COLO668 (cell line): ENCODE data around the gene OMA1.
A peak's percentile ranks its signal among the peaks of the same experiment; 100 is the strongest.
"Not testable (repeated sequence)": the region's sequence is repeated elsewhere in the genome, so short reads cannot be mapped to it uniquely, and the experiment has no call there.

Experiments
- DNase-seq: peaks from one replicate; lab custom pipeline; 2025; ENCODE audit not compliant: unreplicated experiment; lab: John Stamatoyannopoulos, UW

Gene OMA1

DNA sequence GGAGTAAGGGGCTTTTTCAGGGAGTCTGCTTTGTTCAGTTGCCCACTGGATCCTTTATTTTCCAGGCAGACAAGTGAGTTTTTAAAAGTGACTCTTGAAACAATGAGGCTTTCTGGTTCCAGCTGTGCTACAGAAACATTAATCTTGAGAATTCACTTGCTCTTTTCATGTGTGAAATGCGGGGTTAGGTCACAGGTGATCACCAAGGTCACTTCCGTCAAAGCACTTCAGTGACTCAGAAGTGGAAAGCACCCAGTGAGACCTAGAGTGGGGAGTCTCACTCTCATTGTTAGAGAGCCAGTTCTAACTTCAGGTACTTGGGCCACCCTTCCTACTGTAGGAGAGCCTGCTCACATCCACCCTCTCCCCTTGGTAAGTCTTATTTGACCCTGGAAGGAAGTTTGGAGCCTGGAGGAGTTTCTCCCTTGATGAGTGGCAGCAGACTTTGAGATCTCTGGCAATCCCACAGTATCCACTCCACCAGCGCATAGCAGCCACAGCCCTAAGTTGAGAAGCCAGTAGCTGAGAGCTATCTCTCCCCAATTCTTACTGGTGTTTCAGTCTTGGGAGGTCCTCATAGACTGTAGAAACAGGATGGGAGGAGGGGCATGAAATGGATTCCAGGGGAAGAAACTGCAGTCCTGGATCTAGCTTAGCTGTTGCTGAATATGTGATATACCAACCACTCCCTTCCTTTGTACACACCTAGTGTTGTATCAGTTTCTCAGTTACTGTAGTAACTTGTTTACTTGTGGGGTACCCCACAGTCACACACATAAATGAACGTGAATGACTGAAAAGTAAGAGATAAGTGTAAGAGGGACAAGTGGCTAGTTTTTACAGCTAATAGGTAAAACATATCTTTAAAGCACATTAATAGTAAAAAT, 27.4 kb upstream of the OMA1 start:
- no peak for DNase-seq

DNA sequence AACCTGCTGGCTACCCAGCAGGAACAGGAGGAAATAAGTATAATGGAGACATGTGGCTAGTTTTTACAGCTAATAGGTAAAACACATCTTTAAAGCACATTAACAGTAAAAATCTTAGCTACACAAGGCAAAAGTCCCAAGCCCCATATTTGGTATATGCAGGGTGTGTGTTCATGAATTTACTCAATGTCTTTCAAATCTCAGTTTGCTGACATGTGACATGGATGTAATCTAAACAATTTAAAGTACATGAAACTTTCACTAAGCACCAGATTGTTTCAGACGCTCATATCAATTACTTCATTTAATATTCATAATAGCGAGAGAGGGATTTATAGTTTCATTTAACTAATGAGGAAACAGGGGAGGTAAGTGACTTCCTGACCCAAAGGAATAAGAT, 26.6 kb upstream of the OMA1 start:
- DNase-seq, result no peak

DNA sequence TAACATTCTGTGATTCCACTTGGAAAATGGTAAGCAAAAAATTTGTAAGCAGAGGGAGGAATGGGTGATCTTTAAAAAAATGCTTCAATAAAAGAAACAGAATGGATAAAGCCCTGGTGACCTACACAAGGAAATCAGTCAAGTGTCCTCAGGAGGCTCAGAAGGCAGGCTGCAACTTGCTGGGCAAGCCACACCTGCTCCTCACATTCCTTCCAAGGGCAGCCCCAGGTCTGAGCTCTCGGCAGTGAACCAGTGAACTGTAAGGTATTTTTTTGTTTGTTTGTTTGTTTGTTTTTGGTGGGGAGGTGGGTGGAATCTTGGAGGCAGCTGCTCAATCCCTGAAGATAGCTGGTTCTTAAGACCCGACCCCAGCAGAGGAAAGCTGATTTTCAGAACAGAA, 26.2 kb upstream of the OMA1 start:
- no peak for DNase-seq

DNA sequence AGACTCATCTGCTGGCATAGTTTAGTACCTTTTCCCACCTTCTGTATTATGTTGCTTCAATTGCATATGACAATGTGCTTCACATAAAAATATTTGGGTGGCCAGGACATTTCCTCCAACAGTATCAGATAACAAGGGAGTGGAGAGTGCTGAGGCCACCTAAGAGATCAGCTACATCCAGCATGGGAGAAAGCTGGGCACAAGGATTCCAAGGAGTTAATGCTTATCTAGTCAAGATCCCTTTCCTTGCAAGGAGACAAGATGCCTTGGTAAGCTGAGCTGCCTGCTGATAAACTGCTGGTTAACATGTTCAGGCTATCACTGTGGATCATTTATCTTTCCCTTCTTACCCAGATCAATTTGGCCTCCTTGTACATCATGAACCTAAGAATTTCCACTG, 25.1 kb upstream of the OMA1 start:
- no peak for DNase-seq

DNA sequence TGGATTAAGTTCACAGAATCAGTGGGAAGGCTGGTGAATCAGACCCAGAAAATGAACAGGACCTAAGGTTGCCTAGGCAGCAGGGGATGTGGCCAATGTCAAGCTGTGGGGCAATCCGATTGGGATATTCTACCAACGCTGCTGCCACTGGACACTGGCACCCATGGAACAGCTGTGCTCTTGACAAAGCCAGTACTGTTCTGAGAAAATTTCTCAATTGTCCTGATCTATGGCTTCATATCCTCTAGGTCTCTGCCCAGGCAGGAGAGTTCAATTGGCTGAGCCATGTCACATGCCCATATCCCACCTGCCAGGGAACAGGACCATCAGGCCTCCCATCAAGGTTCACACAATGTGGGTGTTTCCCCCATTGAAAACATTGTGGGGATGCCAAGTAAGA, 24.3 kb upstream of the OMA1 start:
- no peak for DNase-seq

DNA sequence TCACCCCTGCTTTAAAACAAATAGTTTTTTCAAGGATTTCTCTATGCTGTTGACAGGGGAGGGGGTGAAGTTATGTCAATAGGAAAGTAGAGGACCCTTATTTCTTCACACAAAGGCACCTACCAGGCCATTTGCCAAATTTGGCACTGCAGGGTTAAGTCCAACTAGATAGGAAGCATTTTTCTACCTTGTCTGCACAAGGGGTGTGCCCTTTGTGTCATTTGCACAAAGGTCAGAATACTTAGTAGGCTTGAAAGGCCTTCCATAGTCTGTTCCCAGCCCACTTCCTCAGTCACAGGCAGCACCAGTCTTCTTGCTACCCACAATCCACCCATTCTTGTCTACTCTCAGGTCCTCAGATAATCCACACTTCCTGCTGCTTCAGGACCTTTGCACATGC, 23.6 kb upstream of the OMA1 start:
- DNase-seq, result no peak

DNA sequence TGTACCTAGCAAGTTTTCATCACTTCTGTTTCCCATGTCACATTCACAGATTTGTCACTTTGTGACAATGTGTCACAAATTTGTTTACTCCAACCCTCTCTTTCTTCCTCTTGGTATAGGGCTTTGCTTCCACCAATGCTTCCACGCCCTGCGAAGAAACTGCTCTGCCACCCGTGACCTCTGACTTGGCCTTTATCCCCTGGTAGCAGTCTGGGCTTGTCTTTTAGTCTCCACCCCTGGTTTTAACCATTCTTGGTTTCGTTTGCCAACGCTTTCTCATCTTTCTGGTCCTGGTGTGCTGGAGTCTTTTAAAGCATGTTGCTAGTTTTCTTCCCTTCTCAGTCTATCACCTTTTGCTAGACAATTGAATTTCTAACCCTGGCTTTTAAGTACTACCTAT, 22.4 kb upstream of the OMA1 start:
- DNase-seq, result no peak

DNA sequence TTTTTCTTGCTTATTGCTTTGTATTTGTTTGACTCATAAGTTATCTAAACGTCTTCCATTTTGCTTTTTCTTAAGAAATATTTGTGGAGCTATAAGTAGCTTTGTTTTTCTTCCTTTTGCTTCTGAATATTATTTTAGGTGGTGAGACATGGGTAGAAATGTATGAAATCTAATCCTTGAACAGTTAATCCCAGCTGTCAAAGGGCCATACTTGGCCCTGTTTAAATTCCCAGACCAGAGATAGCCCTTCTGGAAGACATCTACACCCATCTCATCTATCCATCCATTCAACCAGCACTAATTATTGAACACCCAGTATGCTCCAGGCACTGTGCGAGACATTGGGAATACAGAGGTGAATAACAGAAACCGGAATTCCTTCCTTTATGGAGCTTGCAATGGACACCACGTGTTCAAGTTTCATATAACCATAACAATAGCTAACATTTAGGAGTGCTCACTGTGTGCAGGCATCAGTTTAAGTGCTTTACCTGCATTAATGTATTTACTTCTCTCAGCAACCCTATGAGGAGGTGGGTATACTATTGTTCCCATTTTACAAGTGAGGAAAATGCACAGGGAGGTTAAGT, 21.8 kb upstream of the OMA1 start:
- DNase-seq, result no peak

DNA sequence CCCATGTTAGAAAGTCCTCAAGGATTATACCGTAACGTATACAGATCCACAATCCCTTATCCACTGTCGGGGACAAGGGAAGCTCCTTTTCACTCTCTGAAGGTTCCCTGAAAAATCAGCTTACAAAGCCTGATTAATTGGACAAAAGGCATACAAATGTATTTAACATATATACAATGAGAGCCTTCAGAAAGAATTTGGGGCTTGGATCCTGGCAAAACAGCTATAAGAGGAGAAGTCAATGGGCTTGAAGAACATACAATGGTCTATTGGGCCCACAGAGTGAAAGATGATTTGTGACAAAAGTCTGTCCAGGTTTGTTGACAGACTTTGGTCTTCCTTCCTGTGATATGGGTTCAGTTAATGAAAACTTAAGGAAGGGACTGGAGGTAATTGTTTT, 19.8 kb upstream of the OMA1 start:
- no peak for DNase-seq

DNA sequence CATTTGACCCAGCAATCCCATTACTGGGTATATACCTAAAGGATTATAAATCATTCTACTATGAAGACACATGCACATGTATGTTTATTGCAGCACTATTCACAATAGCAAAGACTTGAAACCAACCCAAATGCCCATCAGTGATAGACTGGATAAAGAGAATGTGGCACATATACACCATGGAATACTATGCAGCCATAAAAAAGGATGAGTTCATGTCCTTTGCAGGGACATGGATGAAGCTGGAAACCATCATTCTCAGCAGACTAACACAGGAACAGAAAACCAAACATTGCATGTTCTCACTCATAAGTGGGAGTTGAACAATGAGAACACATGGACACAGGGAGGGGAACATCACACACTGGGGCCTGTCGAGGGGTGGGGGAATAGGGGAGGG, 17.2 kb upstream of the OMA1 start:
- DNase-seq, result not testable (repeated sequence)

DNA sequence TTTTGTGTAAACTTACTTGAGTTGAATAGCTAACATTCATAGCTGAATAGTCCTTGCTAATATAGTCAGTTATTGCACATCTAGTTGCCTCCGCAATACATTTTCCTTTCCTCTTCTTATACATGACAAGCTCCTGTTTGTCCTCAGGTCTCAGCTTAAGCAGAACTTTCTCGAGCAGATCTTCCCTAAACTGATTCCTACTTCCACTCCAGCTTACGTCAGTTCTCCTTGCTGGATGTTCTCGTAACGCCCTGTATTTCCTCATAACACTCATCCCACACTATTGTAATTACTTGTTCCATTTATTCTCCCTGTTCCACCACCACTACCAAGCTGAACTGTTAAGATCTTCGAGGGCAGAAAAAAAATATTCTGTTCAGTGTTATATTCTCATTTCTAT, 15.1 kb upstream of the OMA1 start:
- DNase-seq, result no peak

DNA sequence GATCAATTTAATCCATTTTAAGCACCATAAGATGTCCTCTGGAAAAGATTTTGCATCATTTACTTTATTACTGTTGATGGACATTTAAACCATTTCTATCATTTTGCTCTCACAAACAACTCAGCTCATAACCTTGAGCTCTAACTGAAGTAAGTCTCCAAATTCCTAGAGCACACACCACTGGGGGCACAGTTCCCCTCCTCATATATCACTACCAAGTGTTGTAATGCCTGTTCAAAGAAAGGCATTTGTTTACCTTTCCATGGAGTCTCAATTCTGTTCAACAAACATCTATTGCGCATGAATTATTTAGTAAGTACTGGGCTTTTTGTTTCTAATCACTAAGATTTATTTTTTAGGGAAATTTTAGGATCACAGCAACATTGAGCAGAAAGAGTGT, 8.9 kb upstream of the OMA1 start:
- no peak for DNase-seq

DNA sequence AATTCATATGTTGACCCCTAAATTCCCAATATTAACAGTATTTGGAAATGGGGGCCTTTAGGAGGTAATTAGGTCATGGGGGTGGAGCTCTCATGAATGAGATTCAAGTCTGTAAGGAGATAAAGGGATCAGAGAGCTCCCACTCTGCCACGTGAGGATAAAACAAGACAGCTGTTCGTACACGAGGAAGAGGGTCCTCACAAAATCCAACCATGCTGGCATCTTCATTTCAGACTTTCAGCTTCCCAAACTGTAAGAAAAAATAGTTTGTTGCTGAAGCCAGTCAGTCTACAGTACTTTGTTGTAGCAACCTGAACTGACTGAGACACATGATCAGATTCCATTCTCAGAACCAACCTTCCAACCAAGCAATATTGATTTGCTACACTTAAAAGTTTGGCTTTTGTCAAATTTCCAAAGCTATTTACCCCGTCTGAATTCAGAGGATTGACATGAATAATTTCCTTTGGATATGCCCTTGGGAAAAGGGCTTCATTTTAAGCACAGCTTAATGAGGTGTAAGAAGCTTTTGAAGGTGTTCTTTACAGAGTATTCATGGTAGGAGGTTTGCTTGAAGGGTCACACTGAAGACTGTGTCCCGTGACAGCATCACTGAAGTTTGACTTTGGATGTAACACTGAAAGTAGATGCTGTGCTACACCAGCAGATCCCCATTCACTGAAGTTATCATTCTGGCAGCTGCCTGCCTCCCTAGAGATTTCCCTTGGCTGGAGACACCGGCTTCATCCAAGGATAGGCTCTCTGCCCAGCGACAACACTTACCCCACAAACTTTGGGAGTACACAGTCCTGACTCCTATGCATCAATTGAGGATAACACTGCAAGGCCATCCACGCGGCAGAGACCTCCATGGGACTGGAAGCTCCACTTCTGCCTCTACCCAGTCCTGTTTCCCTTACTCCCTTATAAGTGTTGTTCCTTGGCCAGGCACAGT, 4.9 kb upstream of the OMA1 start:
- DNase-seq, result no peak

DNA sequence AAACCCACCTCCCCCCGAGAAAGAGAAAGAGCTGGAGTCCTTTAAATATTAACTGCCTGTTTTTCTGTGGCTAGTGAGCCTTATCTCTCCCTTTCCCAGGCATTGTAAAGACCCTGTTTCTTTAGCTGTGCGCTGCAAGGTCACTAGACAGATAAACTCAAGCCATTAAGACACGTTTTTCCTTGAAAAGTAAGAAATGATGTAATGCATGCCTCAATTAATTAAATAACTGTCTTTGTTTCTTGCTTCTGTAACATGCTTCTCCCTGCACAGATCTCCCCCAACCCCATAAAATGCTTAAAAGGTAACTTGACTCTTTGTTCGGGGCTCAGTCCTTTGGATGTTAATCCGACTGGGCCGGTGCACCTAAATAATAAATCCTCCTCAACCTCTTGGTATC, 2.8 kb upstream of the OMA1 start:
- not testable (repeated sequence) for DNase-seq

DNA sequence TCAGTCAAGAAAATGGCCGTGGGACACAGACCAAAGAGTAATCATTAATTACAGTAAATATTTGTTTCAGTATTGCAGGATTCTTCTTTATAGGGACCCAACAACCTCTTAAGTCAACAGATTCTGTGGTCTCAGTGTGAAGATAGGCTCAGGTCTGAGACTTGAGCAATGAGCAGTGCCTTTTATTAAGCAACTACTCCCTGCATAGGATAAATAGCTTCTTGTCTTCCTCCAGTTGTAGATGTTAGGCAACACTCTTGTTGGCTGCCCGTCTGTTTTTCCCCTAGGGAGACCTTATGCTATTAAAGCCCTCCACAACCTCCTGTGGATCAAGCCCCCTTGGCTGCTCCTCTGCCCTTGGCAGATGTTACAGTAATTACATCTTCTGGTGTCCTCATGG, 1.8 kb upstream of the OMA1 start:
- no peak for DNase-seq

DNA sequence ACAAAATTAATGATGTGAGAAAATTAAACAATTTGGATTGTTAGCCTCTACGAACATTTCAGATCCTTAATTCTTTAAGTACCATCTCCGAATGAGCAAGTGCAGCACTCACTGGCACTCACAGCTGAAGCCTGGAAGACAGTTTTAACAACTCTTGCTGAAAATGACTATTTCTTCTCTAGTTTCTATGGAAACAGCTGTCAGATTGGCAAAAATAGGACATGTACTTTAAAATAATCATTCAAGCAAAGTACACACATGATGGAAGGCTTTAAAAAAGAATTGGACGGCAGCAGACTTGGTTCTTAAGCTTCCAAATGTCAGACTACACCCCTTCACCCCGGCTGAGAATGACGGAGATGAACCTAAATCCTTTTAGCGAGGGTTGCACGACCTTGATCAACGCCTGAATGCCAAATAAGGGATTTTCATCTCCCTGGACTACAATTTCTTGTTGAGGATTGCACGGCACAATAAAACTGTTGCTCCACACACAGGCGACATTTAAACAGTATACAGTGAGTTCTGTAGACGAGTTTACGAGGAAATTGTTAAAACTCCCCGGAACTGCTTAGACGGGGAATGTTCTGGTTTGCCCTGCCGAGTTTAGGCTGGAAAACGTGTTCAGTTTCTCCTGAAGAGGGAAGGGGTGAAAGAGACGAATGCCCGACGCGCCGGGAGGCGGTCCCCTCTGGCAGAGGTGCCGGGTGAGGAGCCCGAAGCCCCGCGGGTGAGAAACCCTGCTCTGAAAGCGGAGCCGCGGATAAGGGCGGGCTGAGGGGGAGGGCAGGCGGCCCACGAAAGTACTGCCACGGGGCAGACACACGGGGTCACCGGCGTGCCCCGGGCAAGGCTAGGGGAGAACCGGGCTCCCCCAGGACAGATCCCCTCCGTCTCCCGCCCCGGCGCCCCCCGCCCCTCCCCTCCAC, 671 bp downstream of the OMA1 start:
- peak; percentile 92 for DNase-seq

DNA sequence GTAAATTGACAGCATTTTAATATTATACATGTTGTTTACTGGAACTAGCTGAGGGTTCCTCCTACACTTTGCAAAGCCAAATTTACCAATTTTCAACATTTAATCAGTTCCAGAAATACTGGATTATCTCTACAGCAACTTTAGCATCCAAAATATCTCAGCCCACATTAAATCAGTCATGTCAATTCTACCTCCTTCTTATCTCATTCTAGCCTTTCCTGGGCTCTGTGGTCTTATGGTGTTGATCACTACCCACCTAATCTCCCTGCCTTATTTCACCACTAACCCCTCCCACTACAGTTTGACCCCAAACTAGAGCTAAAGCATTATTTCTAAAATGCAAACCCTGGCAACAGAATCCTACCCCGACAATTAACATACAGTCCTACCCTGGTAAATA, 3.3 kb downstream of the OMA1 start:
- DNase-seq, result no peak

DNA sequence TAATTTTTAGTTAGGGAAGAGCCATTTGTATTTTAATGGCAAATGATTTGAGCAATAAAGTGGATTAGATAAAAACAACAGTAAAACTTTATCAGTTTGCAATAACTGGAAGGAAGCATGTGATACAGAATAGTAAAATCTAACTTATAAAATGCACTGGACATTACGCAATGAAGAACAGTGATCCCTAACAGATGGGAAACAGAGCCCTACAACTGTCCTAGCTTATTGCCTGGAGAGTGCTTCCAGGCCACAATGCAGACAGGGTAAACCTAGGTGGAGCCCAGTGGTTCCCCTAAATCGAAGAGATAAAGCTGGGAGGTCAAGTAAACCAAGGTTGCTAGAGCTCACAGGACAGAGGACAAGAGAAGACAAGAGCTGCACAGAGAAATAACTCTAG, 7.0 kb downstream of the OMA1 start:
- no peak for DNase-seq

DNA sequence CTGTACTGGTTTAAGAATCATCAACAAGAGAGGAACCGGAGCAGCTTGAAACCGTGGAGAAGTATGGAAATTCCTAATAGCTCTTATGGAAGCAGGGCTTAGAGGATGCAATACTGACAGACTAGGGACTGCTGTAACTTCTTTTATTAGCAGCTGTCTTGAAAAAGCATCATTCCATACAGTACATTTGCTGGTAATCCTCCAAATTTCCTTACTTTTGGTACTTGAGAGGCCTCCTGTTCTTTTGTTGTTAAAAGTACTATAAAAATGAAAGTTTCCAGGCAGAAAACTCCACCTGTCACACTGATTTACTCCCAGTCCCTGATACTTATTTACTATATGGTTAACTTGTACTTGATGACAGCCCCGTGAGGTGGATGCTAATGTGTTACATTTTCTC, 7.7 kb downstream of the OMA1 start:
- DNase-seq, result no peak

DNA sequence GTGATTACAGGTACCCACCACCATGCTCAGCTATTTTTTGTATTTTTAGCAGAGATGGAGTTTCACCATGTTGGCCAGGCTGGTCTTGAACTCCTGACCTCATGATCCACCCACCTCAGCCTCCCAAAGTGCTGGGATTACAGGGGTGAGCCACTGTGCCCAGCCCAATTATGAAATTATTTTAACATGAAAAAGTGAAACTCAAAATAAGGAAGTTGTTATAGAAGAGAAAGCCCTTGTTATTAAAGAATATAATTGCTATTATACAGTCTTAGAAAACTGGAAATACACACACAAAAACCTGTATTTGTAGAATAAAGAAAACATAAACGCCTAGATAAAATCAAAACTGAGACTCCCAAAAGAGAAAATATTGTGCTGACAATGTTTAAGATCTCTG, 14.7 kb downstream of the OMA1 start:
- not testable (repeated sequence) for DNase-seq

DNA sequence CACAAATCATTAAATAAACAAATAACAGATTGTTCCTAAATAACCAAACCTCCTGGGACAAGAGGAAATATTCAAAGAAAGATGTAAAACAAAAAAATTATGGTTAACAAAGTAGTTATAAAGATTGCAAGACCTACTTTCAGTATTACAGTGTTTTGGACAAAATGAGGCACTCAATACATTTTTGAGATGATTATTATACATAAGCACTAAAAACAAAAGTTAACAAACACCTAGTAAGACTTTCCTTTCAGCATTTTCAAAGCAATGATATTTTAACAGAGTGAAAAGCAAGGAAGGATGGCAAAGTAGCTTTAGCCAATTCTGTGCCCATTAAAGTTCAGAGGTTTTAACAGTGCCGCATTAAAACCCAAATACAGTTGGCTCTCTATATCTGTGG, 17.2 kb downstream of the OMA1 start:
- DNase-seq, result no peak
